ENCODE results near the gene THRSP.
"Not testable (repeated sequence)": the region's sequence is repeated elsewhere in the genome, so short reads cannot be mapped to it uniquely, and the experiment has no call there.

The THRSP gene

GRCh38 chr11:78039919-78040671, 23.6 kb upstream of the THRSP start:
- DNase-seq, result peak; percentile 60

DNA sequence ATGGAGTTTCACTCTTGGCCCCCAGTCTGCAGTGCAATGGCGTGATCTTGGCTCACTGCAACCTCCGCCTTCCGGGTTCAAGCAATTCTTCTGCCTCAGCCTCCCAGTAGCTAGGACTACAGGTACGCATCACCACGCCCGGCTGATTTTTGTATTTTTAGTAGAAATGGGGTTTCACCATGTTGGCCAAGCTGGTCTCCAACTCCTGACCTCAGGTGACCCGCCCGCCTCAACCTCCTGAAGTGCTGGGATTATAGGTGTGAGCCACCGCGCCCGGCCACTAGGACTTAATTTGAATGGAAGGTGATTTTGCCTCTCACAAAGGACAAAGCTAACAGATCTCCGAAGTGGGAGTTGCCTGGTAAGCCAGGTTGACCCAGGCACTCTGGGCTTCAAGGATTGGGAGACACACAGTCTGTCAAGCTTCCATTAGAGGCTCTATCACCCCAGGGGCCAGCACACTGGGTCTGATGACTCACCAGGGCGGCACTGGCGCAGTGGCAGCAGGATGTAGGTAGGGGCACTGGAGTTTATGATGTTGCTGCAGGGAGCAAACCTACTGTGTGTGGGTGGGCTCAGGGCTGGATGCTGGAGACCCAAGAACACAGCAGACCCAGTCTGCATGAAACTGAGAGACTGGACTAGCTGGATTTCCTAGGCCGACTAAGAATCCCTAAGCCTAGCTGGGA, 22.8 kb upstream of the THRSP start:
- DNase-seq, result no peak

DNA sequence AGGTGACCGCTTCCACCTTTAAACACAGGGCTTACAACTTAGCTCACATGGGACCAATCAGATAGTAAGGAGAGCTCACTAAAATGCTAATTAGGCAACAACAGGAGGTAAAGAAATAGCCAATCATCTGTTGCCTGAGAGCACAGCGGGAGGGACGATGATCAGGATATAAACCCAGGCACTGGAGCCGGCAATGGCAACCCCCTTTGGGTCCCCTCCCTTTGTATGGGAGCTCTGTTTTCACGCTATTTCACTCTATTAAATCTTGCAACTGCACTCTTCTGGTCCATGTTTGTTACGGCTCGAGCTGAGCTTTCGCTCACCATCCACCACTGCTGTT, 22.3 kb upstream of the THRSP start:
- DNase-seq, result not testable (repeated sequence)

DNA sequence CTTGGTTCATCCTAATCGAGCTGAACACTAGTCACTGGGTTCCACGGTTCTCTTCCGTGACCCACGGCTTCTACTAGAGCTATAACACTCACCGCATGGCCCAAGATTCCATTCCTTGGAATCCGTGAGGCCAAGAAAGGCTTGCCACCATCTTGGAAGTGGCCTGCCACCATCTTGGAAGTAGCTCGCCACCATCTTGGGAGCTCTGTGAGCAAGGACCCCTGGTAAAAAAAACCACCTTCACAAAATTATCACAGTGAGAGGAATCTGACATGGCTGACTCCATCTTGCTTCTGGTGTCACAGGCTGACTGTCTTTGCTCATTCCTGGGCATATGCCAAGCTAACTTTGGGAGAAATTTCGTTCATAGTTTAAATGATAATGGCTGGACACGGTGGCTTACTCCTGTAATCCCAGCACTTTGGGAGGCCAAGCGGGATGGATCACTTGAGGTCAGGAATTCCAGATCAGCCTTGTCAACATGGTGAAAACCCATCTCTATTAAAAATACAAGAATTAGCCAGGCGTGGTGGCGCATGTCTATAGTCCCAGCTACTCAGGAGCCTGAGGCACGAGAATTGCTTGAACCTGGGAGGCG, 21.7 kb upstream of the THRSP start:
- DNase-seq, result no peak

DNA sequence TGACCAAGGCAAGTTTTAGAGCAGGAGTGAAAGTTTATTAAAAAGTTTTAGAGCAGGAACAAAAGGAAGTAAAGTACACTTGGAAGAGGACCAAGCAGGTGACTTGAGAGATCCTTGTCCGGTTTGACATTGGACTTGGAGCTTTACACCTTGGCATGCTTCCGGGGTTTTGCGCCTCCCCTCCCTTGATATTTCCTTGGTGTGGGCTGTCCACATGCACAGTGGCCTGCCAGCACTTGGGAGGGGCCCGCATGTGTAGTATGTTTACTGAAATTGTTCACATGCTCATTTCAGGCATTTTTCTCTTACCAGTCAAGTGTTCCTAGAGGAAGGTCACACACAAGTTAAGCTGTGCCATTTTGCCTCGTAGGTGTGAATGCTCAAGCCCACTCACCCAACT, 19.0 kb upstream of the THRSP start:
- DNase-seq, result no peak

DNA sequence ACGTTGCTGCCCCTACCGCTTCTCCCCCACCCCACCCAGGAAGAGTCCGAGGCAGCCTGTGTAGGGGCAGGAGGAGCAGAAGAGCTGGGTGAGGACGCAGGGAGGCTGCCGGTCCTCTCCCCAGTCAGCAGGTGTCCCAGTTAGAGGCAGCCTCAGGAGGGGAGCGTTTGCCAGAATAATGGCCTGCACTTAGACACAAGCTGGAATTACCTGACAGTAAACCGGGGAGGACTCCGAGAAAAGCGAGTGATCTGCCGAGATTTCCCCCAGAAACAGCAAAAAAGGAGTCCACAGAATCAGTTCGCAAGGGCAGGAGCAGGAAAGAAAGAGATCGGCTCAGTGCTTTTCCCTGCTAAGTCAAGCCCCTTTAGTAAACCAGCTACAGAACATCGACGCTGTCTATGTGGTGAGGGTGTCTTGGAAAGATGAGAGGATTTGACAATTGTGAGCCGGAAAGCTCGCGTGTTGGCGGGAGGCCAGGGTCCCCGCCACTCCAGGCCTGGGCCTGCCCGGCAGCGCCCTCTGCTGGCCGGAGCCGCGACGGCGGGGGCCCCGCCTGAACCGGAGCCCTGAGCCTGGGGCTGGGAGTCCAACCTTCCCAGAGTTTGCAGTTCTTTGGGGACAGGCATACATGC, 17.7 kb upstream of the THRSP start:
- peak; percentile 51 for DNase-seq

DNA sequence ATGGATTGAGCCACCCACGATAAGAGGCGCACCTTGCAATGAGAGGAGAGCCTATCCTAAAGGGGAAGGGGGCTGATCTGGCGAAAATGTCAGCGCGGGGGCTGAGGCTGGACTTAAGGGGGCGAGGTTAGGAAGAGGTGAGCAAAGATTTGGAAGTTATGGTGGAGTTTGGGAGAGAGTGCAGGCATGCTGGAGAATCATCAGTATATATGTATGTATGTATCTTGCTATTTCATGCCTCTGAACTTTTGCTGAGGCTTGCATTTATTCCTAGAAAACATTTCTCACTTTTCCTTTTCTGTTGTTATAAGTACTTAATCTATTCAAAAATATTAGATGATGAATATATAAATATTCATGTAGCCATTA, 17.2 kb upstream of the THRSP start:
- DNase-seq, result no peak

GRCh38 chr11:78048561-78048960, 15.1 kb upstream of the THRSP start:
- DNase-seq, result no peak

- no peak for DNase-seq
These were observed 14.3 kb upstream of the THRSP start for GRCh38 chr11:78049348-78049747.

GRCh38 chr11:78050964-78051831, 12.5 kb upstream of the THRSP start:
- no peak for DNase-seq

GRCh38 chr11:78054971-78055370, 8.7 kb upstream of the THRSP start:
- DNase-seq, result no peak

- DNase-seq, result no peak
These were observed 7.6 kb upstream of the THRSP start for GRCh38 chr11:78056093-78056492.

GRCh38 chr11:78057462-78058055, 6.1 kb upstream of the THRSP start:
- DNase-seq, result no peak

DNA sequence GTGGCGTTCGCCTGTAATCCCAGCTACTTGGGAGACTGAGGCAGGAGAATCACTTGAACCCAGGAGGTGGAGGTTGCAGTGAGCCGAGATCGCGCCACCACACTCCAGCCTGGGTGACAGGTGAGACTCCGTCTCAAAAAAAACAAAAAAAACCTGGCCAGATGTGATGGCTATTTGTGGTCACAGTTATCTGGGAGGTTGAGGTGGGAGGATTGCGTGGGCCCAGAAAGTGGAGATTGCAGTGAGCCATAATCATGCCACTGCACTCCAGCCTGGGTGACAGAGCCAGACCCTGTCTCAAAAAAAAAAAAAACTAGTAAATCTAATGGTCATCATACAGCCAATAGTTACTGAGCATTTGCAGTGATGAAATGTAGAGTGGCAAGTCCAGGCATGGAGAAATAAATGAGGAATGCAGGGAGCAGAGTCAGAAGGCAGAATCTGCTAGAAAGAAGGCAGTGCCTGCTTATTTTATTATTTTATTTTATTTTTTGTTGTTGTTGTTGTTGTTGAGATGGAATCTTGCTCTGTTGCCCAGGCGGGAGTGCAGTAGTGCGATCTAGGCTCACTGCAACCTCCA, 3.8 kb upstream of the THRSP start:
- DNase-seq, result not testable (repeated sequence)

- no peak for DNase-seq
These were observed 3.1 kb upstream of the THRSP start for GRCh38 chr11:78060533-78060932.

GRCh38 chr11:78061088-78061920, 2.4 kb upstream of the THRSP start:
- DNase-seq, result peak; percentile 54

GRCh38 chr11:78061921-78062311, 1.7 kb upstream of the THRSP start:
- DNase-seq, result no peak

DNA sequence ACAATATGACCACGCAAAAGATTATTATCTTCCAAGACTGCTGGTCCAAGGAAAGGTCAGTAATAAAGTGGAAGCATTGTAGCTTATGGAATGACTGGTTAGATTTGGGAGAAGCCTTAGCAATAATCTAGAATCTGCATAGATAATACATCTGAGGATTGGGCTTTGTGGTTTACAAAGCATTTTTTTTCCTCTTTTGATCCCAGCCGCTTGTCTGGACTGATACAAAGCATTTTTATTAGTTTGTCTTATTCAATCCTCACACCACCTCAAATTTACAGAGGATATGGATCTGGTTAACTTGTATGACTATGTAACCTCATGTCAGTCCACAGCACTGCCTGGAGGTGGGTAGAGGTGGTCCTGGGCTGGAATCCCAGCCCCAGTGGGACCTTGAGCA, 990 bp upstream of the THRSP start:
- DNase-seq, result no peak

- no peak for DNase-seq
These were observed 1.5 kb downstream of the THRSP start for GRCh38 chr11:78065203-78065602.

GRCh38 chr11:78066471-78066870, 2.8 kb downstream of the THRSP start:
- DNase-seq, result no peak

DNA sequence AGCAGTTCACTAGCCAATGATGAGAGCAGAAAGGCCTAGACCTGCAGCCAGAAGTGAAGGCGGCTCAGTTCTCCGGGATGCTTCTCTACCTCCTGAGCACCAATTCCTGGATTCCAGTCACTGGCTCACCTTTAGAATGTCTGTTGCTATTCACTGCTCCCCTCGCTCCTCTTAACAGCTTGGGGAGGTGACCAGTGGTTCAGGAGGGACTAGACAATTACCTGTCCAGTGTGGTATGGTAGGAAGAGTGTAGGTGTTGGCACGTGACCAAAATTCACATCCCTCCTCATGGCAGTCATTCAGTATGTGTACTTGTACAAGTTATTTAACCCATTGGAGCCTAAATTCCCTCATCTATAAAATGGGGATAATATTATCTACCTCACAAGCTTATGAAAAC, 4.0 kb downstream of the THRSP start:
- no peak for DNase-seq

All from NCI-H2029 (cell line).